ENCODE data around the gene ST6GALNAC1. TPM values are rescaled to one million over a fixed set of nuclear protein-coding genes. Genes with fewer than 3 reads are reported as not detected.

Gene ST6GALNAC1
- total and polyA plus RNA-seq, 2 of the 13 experiments (the other 11 are each of a cell fraction or from before 2014, with no cell fraction given), result not detected

- no peak for TF ChIP-seq SUZ12 (IDR thresholded peaks at IDR 0.05; ENCODE audit: low read depth, low read length)
- no peak for TF ChIP-seq ZNF280B (CRISPR knock-in tag; IDR thresholded peaks at IDR 0.05; ENCODE audit: borderline replicate concordance)
- TF ChIP-seq YEATS2 (CRISPR knock-in tag; IDR thresholded peaks at IDR 0.05; ENCODE audit: borderline replicate concordance), result no peak
- TF ChIP-seq MED13 (CRISPR knock-in tag; IDR thresholded peaks at IDR 0.05), result no peak
- no peak for TF ChIP-seq E2F1 (CRISPR knock-in tag; IDR thresholded peaks at IDR 0.05)
- no peak for TF ChIP-seq ZBTB42 (CRISPR knock-in tag; IDR thresholded peaks at IDR 0.05)
- TF ChIP-seq ZBTB1 (CRISPR knock-in tag; IDR thresholded peaks at IDR 0.05; ENCODE audit: borderline replicate concordance), result no peak
- TF ChIP-seq TIGD3 (CRISPR knock-in tag; IDR thresholded peaks at IDR 0.05; ENCODE audit: borderline replicate concordance), result 0 out of 2 replicates have a peak, but pooled peaks have one; percentile 52
- TF ChIP-seq ZNF275 (CRISPR knock-in tag; IDR thresholded peaks at IDR 0.05; ENCODE audit: borderline replicate concordance), result no peak
- TF ChIP-seq IKZF1 (IDR thresholded peaks at IDR 0.05), result no peak
- TF ChIP-seq ZNF773 (CRISPR knock-in tag; IDR thresholded peaks at IDR 0.05; ENCODE audit: borderline replicate concordance), result no peak
- TF ChIP-seq TEF (CRISPR knock-in tag; IDR thresholded peaks at IDR 0.05), result no peak
- TF ChIP-seq ZNF740 (CRISPR knock-in tag; IDR thresholded peaks at IDR 0.05), result no peak
- TF ChIP-seq HNRNPLL (IDR thresholded peaks at IDR 0.05; ENCODE audit: low read depth, low read length, poor library complexity, severe bottlenecking), result peak; percentile 49
- TF ChIP-seq NFE2 (CRISPR knock-in tag; IDR thresholded peaks at IDR 0.05), result no peak
- TF ChIP-seq ELF3 (CRISPR knock-in tag; IDR thresholded peaks at IDR 0.05), result no peak
- TF ChIP-seq KLF9 (CRISPR knock-in tag; IDR thresholded peaks at IDR 0.05; ENCODE audit: low read depth), result no peak
- no peak for TF ChIP-seq TRIM24 (CRISPR knock-in tag; IDR thresholded peaks at IDR 0.05)
- no peak for TF ChIP-seq ZNF607 (CRISPR knock-in tag; IDR thresholded peaks at IDR 0.05; ENCODE audit: borderline replicate concordance)
- TF ChIP-seq TAF15 (IDR thresholded peaks at IDR 0.05; ENCODE audit: low read depth, low read length, poor library complexity, severe bottlenecking), result peak; percentile 84
- no peak for TF ChIP-seq BRF2 (CRISPR knock-in tag; IDR thresholded peaks at IDR 0.05)
These were observed 58.4 kb downstream of the ST6GALNAC1 start (continued) for GRCh38 chr17:76585033-76585648.

Measured in HepG2 (cell line).